Head of caudate nucleus (tissue), 42 donors: Measurements from ENCODE around the gene BACH2.

ENCODE experiments used
- DNase-seq, 42 donors: peaks; one replicate each; pipeline versions ENCODE4 v3.0.0 to v3.0.0-alpha.2; 2020 to 2021; ENCODE audit warnings: mixed read lengths in 7 of 42
- intact Hi-C: fragments of 100-400 bp; cut with DNase I; formaldehyde crosslinking; loops from one replicate; pipeline ENCODE4 v1.15.0; 2022

BACH2 gene

DNA sequence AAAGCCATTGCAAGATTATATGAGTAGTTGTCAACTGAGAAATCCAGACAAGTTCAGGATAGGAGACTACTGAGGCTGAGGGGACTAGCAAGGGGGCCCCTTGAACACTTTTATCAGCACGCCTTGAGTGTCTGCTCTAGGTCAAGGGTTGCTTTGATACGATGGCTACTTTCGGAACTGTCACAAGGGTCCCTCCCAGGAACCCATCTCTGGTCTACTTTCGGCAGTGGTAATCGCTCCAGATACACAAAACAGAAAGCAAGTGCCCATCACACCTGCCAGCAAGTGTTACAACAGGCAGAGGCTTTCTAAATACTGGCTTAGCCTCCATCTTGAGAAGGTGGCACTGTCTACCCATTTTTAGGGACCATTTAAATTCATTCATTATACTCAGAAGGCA lies 341.3 kb downstream of the BACH2 start:
- intact Hi-C loops = no loop called here
- peak in 1 of 42 donors; percentile 31 for DNase-seq

DNA sequence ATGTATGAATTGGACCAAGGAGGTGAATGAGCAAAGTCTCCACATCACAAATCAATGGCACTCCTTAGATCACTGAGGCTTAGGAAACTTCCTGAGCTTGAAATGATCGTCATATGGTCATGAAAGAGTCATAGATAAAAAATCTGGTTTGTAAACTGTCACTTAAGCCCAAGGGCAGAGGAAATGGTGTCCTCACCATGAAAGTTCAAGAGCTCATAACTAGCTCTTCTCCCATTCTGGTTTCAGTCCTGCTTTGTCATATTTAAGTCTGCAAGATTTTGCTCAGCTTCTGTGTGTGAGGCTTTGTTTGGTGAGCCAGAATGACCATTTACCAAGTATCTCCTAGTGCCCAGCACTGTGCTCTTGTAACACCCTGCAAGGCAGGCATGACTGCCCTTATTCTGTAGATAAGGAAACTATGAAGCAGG lies 341.9 kb downstream of the BACH2 start:
- intact Hi-C loops = no loop called here
- DNase-seq = peak in 1 of 42 donors; percentile 17

DNA sequence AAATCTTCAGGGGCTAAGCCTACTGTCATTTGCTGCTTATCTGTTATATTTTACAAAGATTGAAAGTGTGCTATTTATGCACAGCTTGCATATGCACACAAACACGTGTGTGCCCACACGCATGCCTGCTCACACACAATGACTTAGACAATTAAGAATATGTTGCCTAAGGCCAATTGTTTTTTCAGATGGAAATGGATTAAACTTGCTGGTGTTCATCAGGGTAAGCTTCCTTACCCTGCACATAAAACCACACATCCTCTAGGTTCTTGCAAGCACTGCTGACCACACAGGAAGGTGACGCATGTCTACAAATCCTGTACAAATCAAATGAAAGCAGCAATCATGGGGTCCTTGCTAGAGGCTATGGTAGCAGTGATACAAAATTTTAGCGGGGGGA lies 344.0 kb downstream of the BACH2 start:
- intact Hi-C loops = no loop called here
- DNase-seq = peak in 2 of 42 donors; percentile 7 to 30

DNA sequence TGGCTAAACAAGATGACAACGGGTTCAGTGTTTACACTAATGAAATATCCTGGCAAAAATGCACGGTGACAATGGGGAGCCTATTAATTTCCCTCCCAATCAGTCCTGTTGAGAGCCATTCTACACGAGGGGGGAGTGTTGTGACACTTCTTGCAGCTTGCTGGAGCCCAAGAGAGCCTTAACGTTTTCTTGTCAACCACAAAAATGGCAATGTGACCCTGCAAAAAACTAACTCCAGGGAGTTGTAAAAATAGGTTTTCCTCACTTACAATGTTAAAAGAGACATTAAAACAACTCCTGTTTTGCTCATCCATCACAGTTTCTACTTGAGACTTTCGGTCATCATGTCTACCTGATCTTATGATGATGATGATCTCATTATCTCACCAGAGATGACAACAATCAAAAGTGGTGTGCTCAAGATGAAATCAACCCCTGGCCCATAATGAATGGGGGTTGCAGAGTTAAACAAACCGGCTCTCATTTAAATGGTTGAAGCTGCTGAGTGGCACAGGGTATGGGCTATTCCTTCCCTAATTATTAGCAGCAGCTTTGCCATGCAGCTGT lies 344.5 kb downstream of the BACH2 start:
- peak in 2 of 42 donors; percentile 14 to 19 for DNase-seq
- intact Hi-C loops = no loop called here

DNA sequence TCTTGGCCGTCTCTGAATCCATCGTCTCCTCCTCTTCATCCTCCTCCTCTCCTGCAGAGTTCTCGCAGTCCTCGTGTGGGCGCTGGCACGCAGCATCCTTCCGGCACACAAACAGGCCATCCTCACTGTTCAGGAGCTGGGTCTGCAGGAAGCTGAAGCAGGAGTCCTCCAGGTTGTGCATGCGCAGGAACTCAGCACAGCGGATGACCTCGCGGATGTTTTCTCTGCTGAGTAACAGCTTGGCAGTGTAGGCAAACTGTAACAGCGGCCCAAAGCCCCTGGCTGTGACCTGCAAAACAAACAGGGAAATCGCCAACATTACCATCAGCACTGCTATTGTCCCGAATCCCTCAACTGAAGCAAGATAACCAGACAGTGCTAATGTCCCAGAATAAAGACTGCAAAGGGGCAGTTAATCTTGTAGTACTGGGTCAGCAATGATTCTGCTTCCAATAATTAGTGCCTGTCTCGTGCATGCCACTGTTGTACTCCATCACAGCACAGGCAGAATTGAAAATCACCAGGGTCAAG lies 345.0 kb downstream of the BACH2 start:
- peak in 36 of 42 donors; percentile 17 to 78 (median 52) for DNase-seq
- intact Hi-C loops = no loop called here

DNA sequence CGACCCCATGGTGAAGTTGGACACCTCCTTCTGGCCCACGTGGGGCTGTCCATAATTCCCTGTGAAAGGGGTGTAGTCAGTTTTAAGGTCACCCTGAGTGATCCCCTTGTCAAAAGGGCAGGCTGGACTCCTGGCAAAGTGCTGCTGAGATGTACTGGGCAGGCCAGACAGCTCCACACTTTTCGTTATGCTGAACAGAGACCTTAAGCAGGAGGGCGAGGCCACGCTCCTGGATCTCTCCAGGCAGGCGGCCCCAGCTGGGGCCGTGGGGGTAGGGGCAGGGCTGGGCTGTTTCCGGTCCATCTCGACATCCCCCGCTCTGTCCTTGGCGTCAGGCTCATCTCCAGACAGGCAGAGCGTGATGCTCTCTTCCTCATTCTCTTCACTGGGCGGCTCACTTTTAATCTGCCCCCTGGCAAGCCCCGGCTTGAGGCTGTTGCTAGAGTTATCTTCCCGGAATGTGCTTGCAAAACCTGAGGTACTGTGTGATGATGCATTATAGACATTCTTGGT lies 345.7 kb downstream of the BACH2 start:
- peak in 2 of 42 donors; percentile 23 to 42 for DNase-seq
- intact Hi-C loops = no loop called here

DNA sequence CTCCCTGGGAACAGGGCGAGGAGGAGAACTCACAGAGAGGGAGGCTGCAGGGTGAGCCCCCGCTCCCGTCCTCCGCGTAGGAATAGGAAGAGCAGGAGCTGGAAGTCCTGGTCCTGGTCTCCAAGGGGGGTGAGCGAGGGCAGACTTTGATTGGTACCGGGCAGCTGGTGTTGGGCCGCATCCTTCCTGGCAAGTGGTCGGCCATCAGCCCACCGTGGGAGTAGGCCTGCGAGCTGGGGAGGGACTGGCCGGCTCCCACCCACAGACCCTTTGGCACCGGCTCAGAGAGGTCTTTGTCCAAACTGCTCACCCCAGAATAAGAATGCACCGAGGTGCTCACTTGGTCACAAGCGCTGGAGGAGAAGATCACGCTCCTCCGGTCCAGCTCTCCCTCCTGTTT lies 346.2 kb downstream of the BACH2 start:
- DNase-seq = peak in 1 of 42 donors; percentile 41
- intact Hi-C loops = no loop called here

DNA sequence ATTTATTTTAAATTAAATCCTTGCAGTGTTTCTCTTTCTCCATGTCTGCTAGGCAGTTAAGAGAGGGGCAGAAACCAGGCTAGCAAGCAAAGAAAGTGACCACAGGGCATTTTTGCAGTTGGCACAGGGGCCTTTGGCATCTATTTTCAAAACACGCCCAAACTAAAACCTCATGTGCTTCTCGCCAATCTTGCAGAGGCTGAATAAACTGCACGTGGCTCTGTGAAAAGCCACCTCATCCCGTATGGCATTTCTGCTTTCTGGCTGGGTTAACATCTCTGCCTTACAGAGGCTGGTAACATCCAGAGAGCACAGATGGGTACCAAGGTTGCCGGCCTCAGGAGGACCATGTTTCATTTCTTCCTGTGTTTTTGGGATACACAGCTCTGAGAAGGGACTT lies 347.8 kb downstream of the BACH2 start:
- intact Hi-C loops = no loop called here
- no peak for DNase-seq

DNA sequence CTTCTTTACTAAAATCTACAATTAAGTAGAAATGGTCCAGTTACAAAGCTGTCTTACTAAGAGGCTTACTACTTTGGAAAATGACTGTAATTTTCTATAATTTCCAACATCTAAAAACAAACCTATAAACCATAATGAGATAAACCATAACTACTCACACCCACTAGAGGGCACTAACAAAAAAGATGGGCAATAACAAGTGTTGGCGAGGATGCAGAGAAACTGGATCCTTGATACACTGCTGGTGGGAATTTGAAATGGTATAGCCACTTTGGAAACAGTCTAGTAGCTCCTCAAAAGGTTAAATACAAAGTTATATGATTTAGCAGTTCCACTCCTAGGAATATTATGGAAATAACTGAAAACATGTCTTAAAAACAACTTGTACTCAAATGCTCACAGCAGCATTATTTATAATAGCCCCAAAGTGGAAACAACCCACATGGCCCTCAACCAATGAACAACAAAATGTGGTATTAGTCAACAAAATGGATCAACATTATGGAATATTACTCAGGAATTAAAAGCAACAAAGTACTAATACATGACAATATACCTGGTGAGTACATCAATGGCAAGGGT lies 351.7 kb downstream of the BACH2 start:
- intact Hi-C loops = loop anchor here (5.0 kb wide), 1 partner anchor 532 kb away; no protein-coding TSS in a partner anchor
- no peak for DNase-seq

DNA sequence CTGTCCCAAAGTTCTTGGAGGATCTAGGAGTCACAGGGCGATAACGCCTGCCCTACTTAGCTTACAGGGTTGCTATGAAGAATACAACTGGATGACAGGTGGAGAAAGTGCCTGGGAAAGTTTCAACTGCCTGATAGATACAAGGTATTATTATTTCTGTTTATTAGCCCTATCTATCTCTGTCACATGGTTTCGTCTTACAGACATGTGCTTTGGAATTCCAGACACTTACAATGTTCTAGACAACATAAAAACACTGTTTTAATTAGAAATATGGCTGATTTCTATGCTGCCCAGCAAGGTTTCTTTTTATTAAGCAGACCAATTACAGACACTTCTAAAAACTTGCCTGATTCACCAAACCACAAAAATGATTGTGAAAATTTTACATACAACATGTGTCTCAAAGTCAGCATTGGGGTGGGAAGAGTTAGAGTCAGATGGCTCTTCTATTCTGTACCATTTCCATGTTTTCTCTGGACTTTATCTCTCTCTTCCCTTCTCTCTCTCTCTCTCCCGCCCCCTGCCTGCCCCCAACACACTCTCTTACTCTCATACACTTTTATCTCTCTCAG lies 352.4 kb downstream of the BACH2 start:
- no peak for DNase-seq
- intact Hi-C loops = loop anchor here (5.0 kb wide), 1 partner anchor 533 kb away; no protein-coding TSS in a partner anchor

DNA sequence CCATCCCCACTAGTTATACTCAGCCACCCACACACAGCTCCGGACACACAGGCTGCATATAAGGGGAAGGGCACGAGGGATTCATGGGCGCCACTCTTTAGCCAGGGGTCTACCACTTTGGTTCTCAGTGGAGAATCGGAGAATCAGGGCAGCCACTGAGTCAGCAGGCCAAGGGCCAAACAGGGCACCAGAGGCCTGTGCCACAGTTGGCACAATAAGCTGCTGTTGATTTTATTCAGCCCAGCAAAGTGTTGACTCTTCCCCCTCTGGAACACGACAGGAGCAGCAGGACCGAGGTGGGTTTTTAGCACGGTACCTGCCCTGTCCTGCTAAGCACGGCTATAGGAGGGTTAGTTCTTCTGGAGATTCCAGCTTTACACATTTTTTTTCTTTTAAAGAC lies 354.0 kb downstream of the BACH2 start:
- intact Hi-C loops = loop anchor here (2.0 to 5.0 kb wide), 2 partner anchors 354 to 535 kb away; partner anchors contain the start of gene BACH2
- no peak for DNase-seq

DNA sequence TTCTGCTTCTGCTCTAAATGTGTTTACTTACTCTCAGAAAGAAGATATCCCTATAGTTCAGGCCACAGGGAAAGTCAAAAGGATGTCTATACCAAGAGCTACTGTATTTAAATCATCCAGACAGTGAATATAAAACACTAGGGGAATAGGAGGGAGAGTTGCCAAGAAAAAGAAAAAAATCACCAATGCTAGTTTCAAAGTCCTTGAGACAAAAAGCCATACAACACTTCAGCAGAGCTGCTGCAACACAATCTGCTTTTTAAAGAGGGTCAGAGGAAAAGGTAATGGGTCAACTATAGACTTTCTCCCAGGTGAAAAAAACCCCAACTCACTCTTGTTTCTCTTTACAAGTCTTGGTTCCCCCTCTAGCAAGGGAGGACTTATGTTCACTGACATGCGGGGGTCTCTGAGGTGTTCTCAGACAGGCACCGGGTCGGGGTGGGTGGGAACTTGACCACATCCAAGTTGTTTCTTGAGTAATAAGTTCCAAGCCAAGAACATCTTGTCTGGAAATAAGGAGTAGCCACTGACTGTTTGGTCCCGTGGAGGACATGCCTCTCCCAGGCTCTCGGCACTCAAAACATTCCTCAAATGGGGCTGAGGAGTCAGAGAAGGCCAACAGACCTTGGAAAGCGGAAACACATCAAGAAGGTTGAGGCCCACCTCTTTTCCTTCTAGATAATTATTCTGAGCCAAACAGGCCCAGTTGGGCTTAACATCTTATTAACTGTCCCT lies 354.7 kb downstream of the BACH2 start:
- no peak for DNase-seq
- intact Hi-C loops = loop anchor here (2.0 to 5.0 kb wide), 2 partner anchors 355 to 535 kb away; partner anchors contain the start of gene BACH2

DNA sequence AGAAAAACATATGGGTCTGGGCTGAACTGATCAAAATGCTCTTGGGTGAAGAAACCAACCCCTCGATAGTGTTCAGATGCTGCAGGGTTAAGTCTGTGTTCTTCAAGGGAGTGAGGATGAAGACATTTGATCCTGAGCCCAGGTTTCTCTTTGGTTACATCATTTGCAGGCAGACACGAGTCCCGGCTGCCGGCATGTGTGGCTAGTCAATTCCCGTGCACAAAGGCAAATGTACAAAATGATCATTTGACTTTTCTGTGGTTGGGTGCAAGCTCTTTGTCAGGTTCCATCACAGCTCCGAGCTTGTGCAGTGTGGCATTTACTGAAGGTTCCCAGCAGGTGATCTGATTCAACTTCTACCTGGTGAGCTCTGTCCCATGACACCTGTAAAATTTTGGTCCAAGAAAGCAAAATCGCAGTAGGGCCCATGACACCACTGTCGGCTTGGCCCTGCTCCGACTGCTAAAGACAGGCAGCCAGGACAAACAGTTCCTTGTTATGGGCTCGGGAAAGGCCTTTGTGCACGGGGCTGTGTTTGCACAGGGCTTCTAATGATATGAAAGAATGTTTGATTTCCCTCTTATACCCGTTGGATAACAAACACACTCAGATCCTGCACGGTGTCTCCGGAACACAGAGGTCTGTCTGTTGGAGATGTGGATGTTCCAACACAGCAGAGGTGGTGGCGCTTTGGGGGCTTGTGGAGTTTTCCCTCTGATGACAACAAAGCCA lies 355.4 kb downstream of the BACH2 start:
- peak in 41 of 42 donors; percentile 40 to 83 (median 63) for DNase-seq
- intact Hi-C loops = loop anchor here (5.0 kb wide), 1 partner anchor 536 kb away; no protein-coding TSS in a partner anchor

DNA sequence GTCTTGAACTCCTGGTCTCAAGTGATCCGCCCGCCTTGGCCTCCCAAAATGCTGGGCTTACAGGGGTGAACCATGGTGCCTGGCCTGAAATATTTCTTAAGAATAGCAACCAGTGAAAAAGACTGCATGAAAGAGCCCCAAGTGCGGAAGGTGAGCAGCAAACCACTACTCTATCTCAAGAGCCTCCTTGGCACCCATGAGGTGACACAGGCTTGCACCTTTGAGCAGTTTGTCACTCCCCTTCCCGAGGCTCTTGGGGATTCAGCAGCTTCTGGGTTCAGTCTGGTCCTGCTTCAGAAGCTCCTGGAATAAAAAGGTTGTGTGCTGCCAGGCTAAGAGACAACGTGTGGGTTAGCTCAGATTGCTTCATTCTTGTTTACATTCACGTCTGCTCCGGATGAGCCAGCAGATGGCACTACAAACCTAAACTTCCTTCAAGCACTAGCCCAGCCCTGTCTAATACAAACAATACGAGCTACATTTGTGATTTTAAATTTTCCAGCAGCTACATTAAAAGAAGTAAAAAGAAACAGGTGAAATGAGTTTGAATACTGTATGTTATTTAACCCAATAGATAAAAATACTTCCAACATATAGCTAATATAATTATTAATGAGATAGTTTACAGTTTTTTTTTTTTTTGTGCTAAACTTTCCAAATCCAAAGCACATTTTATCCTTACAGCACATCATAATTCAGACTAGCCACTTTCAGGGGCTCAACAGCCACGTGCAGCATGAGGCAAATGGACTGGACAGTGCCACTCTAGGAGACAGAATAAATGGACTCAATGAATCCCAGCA lies 356.2 kb downstream of the BACH2 start:
- peak; percentile 42 to 91 (median 80) for DNase-seq
- intact Hi-C loops = loop anchor here (5.0 kb wide), 1 partner anchor 537 kb away; no protein-coding TSS in a partner anchor

DNA sequence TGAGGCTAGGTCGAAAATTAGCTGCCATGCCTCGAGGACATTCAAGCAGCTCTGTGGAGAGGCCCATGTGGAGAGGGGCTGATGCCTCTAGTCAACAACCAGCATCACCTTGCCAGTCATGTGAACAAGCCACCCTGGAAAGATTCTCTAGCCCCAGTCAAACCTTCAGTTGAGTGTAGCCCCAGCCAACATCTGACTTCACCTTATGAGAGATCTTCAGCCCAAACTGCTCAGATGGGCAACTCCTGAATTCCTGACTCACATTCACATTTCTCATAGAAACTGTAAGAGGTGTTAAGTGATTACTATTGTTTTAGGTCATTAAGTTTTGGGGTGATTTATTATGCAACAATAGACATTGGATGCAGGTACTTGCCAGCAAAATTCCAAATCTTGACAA lies 357.5 kb downstream of the BACH2 start:
- peak in 1 of 42 donors; percentile 39 for DNase-seq
- intact Hi-C loops = no loop called here

DNA sequence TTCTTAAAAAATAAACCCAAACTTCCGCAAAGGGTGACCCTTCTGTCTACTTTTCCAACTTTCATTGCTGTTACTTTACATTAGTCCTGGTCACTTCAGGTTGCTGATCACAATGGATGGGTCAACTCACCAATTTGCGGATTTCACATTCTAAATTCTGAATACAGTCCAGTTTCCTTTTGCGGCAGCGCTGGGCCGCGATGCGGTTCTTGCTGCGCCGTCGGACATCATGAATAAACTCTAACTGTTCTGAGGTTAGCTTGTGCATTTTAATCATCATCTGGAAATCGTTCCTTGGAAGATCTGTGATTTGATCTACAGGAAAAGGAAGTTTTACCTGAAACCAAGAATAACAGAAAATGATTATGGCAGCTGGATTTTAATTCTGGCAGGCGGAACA lies 358.6 kb downstream of the BACH2 start:
- intact Hi-C loops = no loop called here
- DNase-seq = peak in 1 of 42 donors; percentile 22

DNA sequence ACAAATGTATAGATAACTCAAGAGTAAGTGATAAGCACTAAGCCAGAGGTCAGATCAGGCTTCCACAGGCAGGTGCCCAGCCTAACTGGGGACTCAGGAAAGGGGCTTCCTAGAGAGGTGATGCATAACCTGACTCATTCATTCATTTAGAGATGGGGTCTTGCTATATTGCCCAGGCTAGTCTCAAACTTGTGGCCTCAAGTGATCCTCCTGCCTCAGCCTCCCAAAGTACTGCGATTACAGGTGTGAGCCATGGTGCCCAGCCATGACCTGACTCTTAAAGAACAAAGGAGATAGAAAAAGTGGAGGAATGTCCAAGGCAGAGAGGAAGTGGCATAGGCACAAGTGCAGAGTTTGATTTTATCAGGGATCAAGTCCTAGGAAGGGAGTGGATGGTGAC lies 360.5 kb downstream of the BACH2 start:
- peak in 2 of 42 donors; percentile 6 to 29 for DNase-seq
- intact Hi-C loops = no loop called here
